IMR-90 (cell line): ENCODE measurements around the gene MTHFSD. TPM values are rescaled to one million over a fixed set of nuclear protein-coding genes. Genes with fewer than 3 reads are reported as not detected.
A peak's percentile ranks its signal among the peaks of the same experiment; 100 is the strongest.

Experiments used
- ATAC-seq: fragments of 200-7000 bp; cut with Tn5 transposase; 2 replicates; pipeline ENCODE4 v1.9.1; 2020; ENCODE audit warnings: low read depth, mild to moderate bottlenecking, moderate library complexity
- BruUV-seq: library from RNA; stranded (reverse); fragments of 400-500 nt; replicated peaks from 2 replicates; lab custom pipeline; 2021; lab: Mats Ljungman, UMichigan
- CTCF ChIA-PET: fragments of 300-600 bp; formaldehyde crosslinking; extraction: SDS; loops from one replicate; lab custom pipeline; 2021; ENCODE audit warnings: antibody characterized with exemption; lab: Yijun Ruan, JAX
- POLR2A ChIA-PET: fragments of 300-600 bp; sonication (Branson Sonifier 250); formaldehyde crosslinking; loops from one replicate; lab custom pipeline; 2022; ENCODE audit warnings: antibody characterized with exemption; ENCODE audit not compliant: unreplicated experiment; lab: Charles Lee
- DNase-seq: peaks from one replicate; pipeline ENCODE4 v3.0.0; 2013
- H2AFZ ChIP-seq: replicated peaks from 2 replicates; pipeline ENCODE3; 2013; ENCODE audit warnings: low read length, mild to moderate bottlenecking; ENCODE audit not compliant: poor library complexity
- H2AK5ac ChIP-seq: 2 replicates; pipeline ENCODE4 v1.6.1; 2013; ENCODE audit warnings: low read depth, low read length, inconsistent platforms
- H2AK9ac ChIP-seq: replicated peaks from 2 replicates; pipeline ENCODE3; 2013; ENCODE audit warnings: mild to moderate bottlenecking, low read depth, low read length, moderate library complexity; ENCODE audit not compliant: poor library complexity
- H2BK120ac ChIP-seq: 2 replicates; pipeline ENCODE4 v1.6.1; 2013; ENCODE audit warnings: low read depth, low read length, inconsistent platforms
- H2BK15ac ChIP-seq: 3 replicates; pipeline ENCODE4 v1.6.1; 2013; ENCODE audit warnings: low read depth, low read length, inconsistent platforms
- H2BK20ac ChIP-seq: 2 replicates; pipeline ENCODE4 v1.6.1; 2013; ENCODE audit warnings: low read depth, mild to moderate bottlenecking, inconsistent platforms, low read length, moderate library complexity
- H2BK5ac ChIP-seq: 2 replicates; pipeline ENCODE4 v1.6.1; 2013; ENCODE audit warnings: mild to moderate bottlenecking, low read depth, low read length, inconsistent platforms; ENCODE audit not compliant: poor library complexity, severe bottlenecking
- H3K14ac ChIP-seq: replicated peaks from 2 replicates; pipeline ENCODE4 v1.6.1; 2013; ENCODE audit warnings: low read depth, low read length, inconsistent platforms
- H3K18ac ChIP-seq: 2 replicates; pipeline ENCODE4 v1.6.1; 2013; ENCODE audit warnings: low read depth, low read length, control low read depth
- H3K23ac ChIP-seq: 2 replicates; pipeline ENCODE4 v1.6.1; 2013; ENCODE audit warnings: low read depth, low read length, inconsistent platforms
- H3K27ac ChIP-seq: 2 replicates; pipeline ENCODE4 v1.5.1; 2013; ENCODE audit warnings: mild to moderate bottlenecking, control low read depth, low read length; ENCODE audit not compliant: insufficient read depth
- H3K27me3 ChIP-seq: 2 replicates; pipeline ENCODE4 v1.6.1; 2013; ENCODE audit warnings: low read length; ENCODE audit not compliant: control insufficient read depth, insufficient read depth
- H3K36me3 ChIP-seq: 2 replicates; pipeline ENCODE4 v1.6.1; 2013; ENCODE audit warnings: low read length, mixed read lengths; ENCODE audit not compliant: control insufficient read depth, insufficient read depth
- H3K4ac ChIP-seq: 2 replicates; pipeline ENCODE4 v1.6.1; 2013; ENCODE audit warnings: low read depth, low read length, inconsistent platforms
- H3K4me1 ChIP-seq: 2 replicates; pipeline ENCODE4 v1.6.1; 2013; ENCODE audit warnings: low read length, mixed read lengths; ENCODE audit not compliant: control insufficient read depth, insufficient read depth
- H3K4me2 ChIP-seq: 2 replicates; pipeline ENCODE4 v1.6.1; 2013; ENCODE audit warnings: low read depth, mild to moderate bottlenecking, control low read depth, low read length, moderate library complexity
- H3K4me3 ChIP-seq: 2 replicates; pipeline ENCODE4 v1.5.1; 2013; ENCODE audit warnings: low read depth, mild to moderate bottlenecking, control low read depth, low read length, moderate library complexity; ENCODE audit not compliant: insufficient read depth
- H3K56ac ChIP-seq: 2 replicates; pipeline ENCODE4 v1.6.1; 2013; ENCODE audit warnings: low read length, inconsistent platforms; ENCODE audit not compliant: insufficient read depth; ENCODE audit errors: extremely low read depth
- H3K79me1 ChIP-seq, 2 experiments: 2 replicates each; pipeline ENCODE4 v1.6.1; 2013; ENCODE audit warnings: low read length in 2 of 2, inconsistent platforms in 1 of 2, low read depth in 1 of 2
- H3K9ac ChIP-seq: 2 replicates; pipeline ENCODE4 v1.6.1; 2013; ENCODE audit warnings: low read depth, low read length, control low read depth
- H3K9me1 ChIP-seq: 2 replicates; pipeline ENCODE4 v1.6.1; 2013; ENCODE audit warnings: low read length, inconsistent platforms; ENCODE audit not compliant: insufficient read depth
- H3K9me3 ChIP-seq: 2 replicates; pipeline ENCODE4 v1.6.1; 2013; ENCODE audit warnings: low read length; ENCODE audit not compliant: control insufficient read depth, insufficient read depth
- H4K20me1 ChIP-seq: 2 replicates; pipeline ENCODE4 v1.6.1; 2013; ENCODE audit warnings: low read length, inconsistent platforms; ENCODE audit not compliant: insufficient read depth
- H4K5ac ChIP-seq: 2 replicates; pipeline ENCODE4 v1.6.1; 2013; ENCODE audit warnings: mild to moderate bottlenecking, low read depth, low read length, control low read depth
- H4K8ac ChIP-seq, 2 experiments: 2 replicates each; pipeline ENCODE4 v1.6.1; 2013; ENCODE audit warnings: low read depth in 2 of 2, low read length in 2 of 2, control low read depth in 1 of 2, inconsistent platforms in 1 of 2
- H4K91ac ChIP-seq: 2 replicates; pipeline ENCODE4 v1.6.1; 2013; ENCODE audit warnings: low read depth, low read length, inconsistent platforms; ENCODE audit not compliant: insufficient read depth
- BHLHE40 ChIP-seq: fragments of 150-350 bp; IDR thresholded peaks from 2 replicates; pipeline ENCODE4 v1.6.1; 2016; ENCODE audit warnings: mild to moderate bottlenecking, low read depth, low read length
- CTCF ChIP-seq: conservative IDR thresholded peaks from 2 replicates; pipeline ENCODE4 v1.5.1; 2012; ENCODE audit warnings: mild to moderate bottlenecking, low read depth, low read length, improper control_type of control experiment
- ELK1 ChIP-seq: fragments of 150-350 bp; IDR thresholded peaks from 2 replicates; pipeline ENCODE4 v1.6.1; 2016; ENCODE audit warnings: low read depth, mild to moderate bottlenecking, low read length, moderate library complexity, borderline replicate concordance
- MAFK ChIP-seq: IDR thresholded peaks from 2 replicates; pipeline ENCODE4 v1.6.1; 2012; ENCODE audit warnings: low read depth, low read length, improper control_type of control experiment
- MAZ ChIP-seq: IDR thresholded peaks from 2 replicates; pipeline ENCODE4 v1.6.1; 2012; ENCODE audit warnings: low read depth, mild to moderate bottlenecking, low read length, improper control_type of control experiment, moderate library complexity, borderline replicate concordance
- NFE2L2 ChIP-seq: fragments of 150-350 bp; IDR thresholded peaks from 2 replicates; pipeline ENCODE4 v1.6.1; 2016; ENCODE audit warnings: low read depth, mild to moderate bottlenecking, low read length
- POLR2A ChIP-seq: IDR thresholded peaks from 2 replicates; pipeline ENCODE4 v1.6.1; 2012; ENCODE audit warnings: mild to moderate bottlenecking, low read depth, low read length
- RAD21 ChIP-seq: IDR thresholded peaks from 2 replicates; pipeline ENCODE4 v1.6.1; 2012; ENCODE audit warnings: low read length, improper control_type of control experiment
- RCOR1 ChIP-seq: IDR thresholded peaks from 2 replicates; pipeline ENCODE4 v1.6.1; 2012; ENCODE audit warnings: mild to moderate bottlenecking, low read length, improper control_type of control experiment; ENCODE audit not compliant: insufficient replicate concordance
- RFX5 ChIP-seq: IDR thresholded peaks from 2 replicates; pipeline ENCODE4 v1.8.0; 2012; ENCODE audit warnings: low read depth, mild to moderate bottlenecking, low read length, moderate library complexity
- SMC3 ChIP-seq: fragments of 150-350 bp; IDR thresholded peaks from 2 replicates; pipeline ENCODE4 v1.6.1; 2016; ENCODE audit warnings: low read depth, mild to moderate bottlenecking, antibody characterized with exemption, low read length, moderate library complexity
- USF2 ChIP-seq: fragments of 150-350 bp; IDR thresholded peaks from 2 replicates; pipeline ENCODE4 v1.6.1; 2017; ENCODE audit warnings: mild to moderate bottlenecking, antibody characterized with exemption, low read length, low read depth
- WGBS, 2 experiments: methylation state at CpG; one replicate each; pipeline versions ENCODE4 v1.1.5 to v1.1.7; 2013; ENCODE audit warnings: missing lambda C conversion rate in 2 of 2; ENCODE audit not compliant: insufficient read length in 1 of 2; ENCODE audit errors: extremely low coverage in 2 of 2; 5-methylcytosine and 5-hydroxymethylcytosine counted together
- dilution Hi-C: fragments of 300-500 bp; cut with HindIII; formaldehyde crosslinking; loops from one replicate; pipeline ENCODE4 v1.14.3; 2018; ENCODE audit warnings: low sequenced_read_pairs; ENCODE audit not compliant: unreplicated experiment
- in situ Hi-C: fragments of 300-500 bp; cut with MboI; formaldehyde crosslinking; loops from 3 replicates; pipeline ENCODE4 v1.14.3; 2019; ENCODE audit warnings: low sequenced_read_pairs, inconsistent platforms, mixed read lengths
- intact Hi-C: fragments of 100-400 bp; cut with micrococcal nuclease; formaldehyde crosslinking; loops from 2 replicates; pipeline ENCODE4 v1.10.0; 2022
- polyA plus RNA-seq, 3 experiments: library from polyadenylated mRNA; depleted of rRNA; stranded (reverse); fragments of >200 nt; gene quantifications; 2 replicates each; pipeline ENCODE4 v1.2.3, GENCODE V29; 2012; ENCODE audit warnings: low replicate concordance in 1 of 3
- total RNA-seq: library from RNA; depleted of rRNA; stranded (reverse); fragments of >200 nt; gene quantifications from 2 replicates; pipeline ENCODE4 v1.2.3, GENCODE V29; 2012

Gene MTHFSD
- total and polyA plus RNA-seq, 2 of the 4 experiments (the other 2 are of a cell fraction): 8.2 to 16.8 TPM

GRCh38 chr16:86563469-86564345 lies 8.7 kb upstream of the MTHFSD start:
- H2AK9ac ChIP-seq: no peak overlapping the region
- no peak overlapping the region for H4K5ac ChIP-seq
- in situ Hi-C loops (loop anchor here (5.0 kb wide), 1 partner anchor 714 kb away; no protein-coding TSS in a partner anchor), dilution Hi-C loops (no loop called here), intact Hi-C loops (loop anchor here (1.0 to 10.0 kb wide), 7 partner anchors 499 to 1071 kb away; partner anchors contain the start of gene FBXO31)
- CTCF ChIA-PET: interaction anchor here (0.6 to 2.0 kb wide), 10 partner anchors 12 to 715 kb away, joined by 3 to 18 read pairs (median 3); no protein-coding TSS in a partner anchor
- H3K23ac ChIP-seq: no peak overlapping the region; the same call in 1 of the 2 replicates
- H3K27ac ChIP-seq: 0 out of 2 replicates have a peak overlapping the region, but pooled peaks have one; percentile 18
- peak overlapping the region; percentile 38; the same call in 1 of the 2 replicates for H2BK120ac ChIP-seq
- DNase-seq (peak; percentile 89), ATAC-seq (peak; percentile 70)
- peak overlapping the region; percentile 80 for H3K4me2 ChIP-seq
- H3K18ac ChIP-seq: no peak overlapping the region
- H3K4me1 ChIP-seq: peaks cover 2% of the 10 kb centered on the region; the same call in 1 of the 2 replicates
- H3K36me3 ChIP-seq: no peaks in the 10 kb centered on the region
- H2AK5ac ChIP-seq: no peak overlapping the region
- no peak overlapping the region for H3K56ac ChIP-seq
- H4K8ac ChIP-seq: peak overlapping the region in 1 of 2 experiments; percentile 38; a peak in 1 of 4 replicates
- POLR2A ChIA-PET: no interaction called here
- no peaks in the 10 kb centered on the region for H3K9me1 ChIP-seq
- peak overlapping the region; percentile 61 for H3K9ac ChIP-seq
- H3K4ac ChIP-seq: peak overlapping the region; percentile 29; the same call in 1 of the 2 replicates
- no peak overlapping the region for H2BK20ac ChIP-seq
- H4K20me1 ChIP-seq: no peaks in the 10 kb centered on the region
- peak overlapping the region; percentile 66 for H2AFZ ChIP-seq
- H2BK5ac ChIP-seq: no peak overlapping the region
- peak overlapping the region; percentile 40 for H3K14ac ChIP-seq
- peaks cover 0 to 5% of the 10 kb centered on the region in 2 experiments; a peak in 1 of 4 replicates for H3K79me1 ChIP-seq
- H2BK15ac ChIP-seq: 0 out of 3 replicates have a peak overlapping the region, but pooled peaks have one; percentile 2
- no peak overlapping the region for H4K91ac ChIP-seq
- H3K9me3 ChIP-seq: no peaks in the 10 kb centered on the region
- no peaks in the 10 kb centered on the region for H3K27me3 ChIP-seq
- no TSS peak for BruUV-seq
- 0% methylated on average over 14 of the region's 41 CpGs; no CpG with 5 or more reads in 1 of the 2 experiments for WGBS, 2 experiments
- peak overlapping the region; percentile 32 for H3K4me3 ChIP-seq
- peak; percentile 77; the same call in 1 of the 2 replicates for TF ChIP-seq MAZ
- TF ChIP-seq MAFK: no peak; the same call in 1 of the 2 replicates
- TF ChIP-seq POLR2A: peak; percentile 67
- no peak for TF ChIP-seq ELK1
- TF ChIP-seq BHLHE40: peak; percentile 39; the same call in 1 of the 2 replicates
- no peak for TF ChIP-seq NFE2L2
- TF ChIP-seq RCOR1: no peak
- TF ChIP-seq USF2: no peak
- no peak for TF ChIP-seq RFX5
- TF ChIP-seq RAD21: peak; percentile 100
- TF ChIP-seq SMC3: peak; percentile 100
- peak; percentile 100 for TF ChIP-seq CTCF
